HCT116 (cell line): ENCODE data around the gene MCF2L. TPM values are rescaled to one million over a fixed set of nuclear protein-coding genes. Genes with fewer than 3 reads are reported as not detected.

ENCODE experiments used
- ATAC-seq: fragments of 200-7000 bp; cut with Tn5 transposase; 2 replicates; pipeline ENCODE4 v1.9.1; 2020; ENCODE audit warnings: mild to moderate bottlenecking, moderate library complexity
- BruUV-seq: library from RNA; stranded (reverse); fragments of 400-500 nt; replicated peaks from 2 replicates; lab custom pipeline; 2021; lab: Mats Ljungman, UMichigan
- CTCF ChIA-PET: fragments of 300-600 bp; sonication (Branson Sonifier 250); formaldehyde crosslinking; loops from one replicate; lab custom pipeline; 2021; ENCODE audit warnings: antibody characterized with exemption; lab: Charles Lee
- POLR2A ChIA-PET: fragments of 300-600, 350-600 bp; sonication (Branson Sonifier 250); formaldehyde crosslinking; loops from one replicate; lab custom pipeline; 2021; ENCODE audit warnings: antibody characterized with exemption; lab: Charles Lee
- RAD21 ChIA-PET, 2 experiments: fragments of 300-600 bp; sonication (Branson Sonifier 250); formaldehyde crosslinking; loops; one replicate each; lab custom pipeline; 2023; ENCODE audit warnings: low total read pairs in 2 of 2; ENCODE audit not compliant: uncharacterized antibody in 2 of 2, unreplicated experiment in 2 of 2, low non-redundant PET in 1 of 2; lab: Charles Lee
- DNase-seq: peaks from one replicate; pipeline ENCODE4 v3.0.0-alpha.2; 2010; ENCODE audit warnings: low read depth, low spot score
- H2AFZ ChIP-seq: fragments of 200-600 bp; shearing (Covaris generic), sonication (generic); 2 replicates; pipeline ENCODE4 v1.6.1; 2017; ENCODE audit warnings: low read depth, mixed run types, mixed read lengths, antibody characterized with exemption, low read length; ENCODE audit not compliant: poor library complexity, severe bottlenecking
- H3K27ac ChIP-seq: 2 replicates; pipeline ENCODE4 v1.5.1; 2012; ENCODE audit warnings: low read depth, low read length
- H3K27me3 ChIP-seq: fragments of 200-600 bp; sonication (generic); 2 replicates; pipeline ENCODE4 v1.6.1; 2016; ENCODE audit warnings: mixed run types, low read length, mixed read lengths; ENCODE audit not compliant: insufficient read depth
- H3K36me3 ChIP-seq, 2 experiments: fragments of 200-500 bp in 1 of 2; fragments of 200-600 bp in 1 of 2; sonication (Bioruptor generic) in 1 of 2; sonication (generic) in 1 of 2; 2 replicates each; pipeline versions ENCODE4 v1.5.1 to v1.6.1; 2014 to 2016; ENCODE audit warnings: low read length in 2 of 2, inconsistent platforms in 1 of 2, mixed read lengths in 1 of 2, mixed run types in 1 of 2; ENCODE audit not compliant: insufficient read depth in 2 of 2, control insufficient read depth in 1 of 2
- H3K4me1 ChIP-seq, 2 experiments: fragments of 200-600 bp in 1 of 2; sonication (generic) in 1 of 2; 2 replicates each; pipeline versions ENCODE4 v1.5.1 to v1.6.1; 2012 to 2017; ENCODE audit warnings: low read length in 2 of 2, inconsistent platforms in 1 of 2, mild to moderate bottlenecking in 1 of 2, mixed read lengths in 1 of 2, mixed run types in 1 of 2, moderate library complexity in 1 of 2; ENCODE audit not compliant: insufficient read depth in 2 of 2, control insufficient read depth in 1 of 2
- H3K4me2 ChIP-seq: fragments of 200-600 bp; sonication (generic); 2 replicates; pipeline ENCODE4 v1.6.1; 2017; ENCODE audit warnings: mixed run types, low read length, mixed read lengths
- H3K4me3 ChIP-seq, 2 experiments: fragments of 200-600 bp in 1 of 2; sonication (generic) in 1 of 2; replicated peaks in 1 of 2; 2 replicates each; pipeline ENCODE4 v1.5.1; 2011 to 2016; ENCODE audit warnings: low read length in 2 of 2, control low read depth in 1 of 2, low read depth in 1 of 2, mild to moderate bottlenecking in 1 of 2, mixed read lengths in 1 of 2, mixed run types in 1 of 2
- H3K79me2 ChIP-seq: fragments of 200-600 bp; sonication (generic); 2 replicates; pipeline ENCODE4 v1.6.1; 2017; ENCODE audit warnings: mild to moderate bottlenecking, mixed run types, low read length, moderate library complexity, mixed read lengths; ENCODE audit not compliant: insufficient read depth
- H3K9ac ChIP-seq: fragments of 200-600 bp; sonication (generic); 2 replicates; pipeline ENCODE4 v1.6.1; 2016; ENCODE audit warnings: low read length, mixed read lengths
- H3K9me2 ChIP-seq: fragments of 200-600 bp; sonication (generic), shearing (Covaris generic); 2 replicates; pipeline ENCODE4 v1.6.1; 2017; ENCODE audit warnings: mixed run types, mild to moderate bottlenecking, moderate library complexity; ENCODE audit not compliant: insufficient read depth
- H3K9me3 ChIP-seq, 2 experiments: fragments of 200-500 bp in 1 of 2; fragments of 200-600 bp in 1 of 2; sonication (Bioruptor generic) in 1 of 2; sonication (generic) in 1 of 2; 2 replicates each; pipeline ENCODE4 v1.6.1; 2014 to 2017; ENCODE audit warnings: low read length in 2 of 2, mixed read lengths in 2 of 2, inconsistent platforms in 1 of 2, low read depth in 1 of 2, mild to moderate bottlenecking in 1 of 2, mixed run types in 1 of 2, moderate library complexity in 1 of 2; ENCODE audit not compliant: control insufficient read depth in 1 of 2, insufficient read depth in 1 of 2
- H4K20me1 ChIP-seq: fragments of 200-600 bp; sonication (generic), shearing (Covaris generic); 2 replicates; pipeline ENCODE4 v1.6.1; 2017; ENCODE audit warnings: mixed run types, mild to moderate bottlenecking, moderate library complexity; ENCODE audit not compliant: insufficient read depth
- CEBPB ChIP-seq: IDR thresholded peaks from 2 replicates; pipeline ENCODE4 v1.6.1; 2012; ENCODE audit warnings: low read depth
- EGR1 ChIP-seq: IDR thresholded peaks from 2 replicates; pipeline ENCODE4 v1.6.1; 2012; ENCODE audit warnings: low read depth
- EZH2 ChIP-seq: fragments of 200-600 bp; sonication (generic); IDR thresholded peaks from 2 replicates; pipeline ENCODE4 v1.6.1; 2017; ENCODE audit warnings: antibody characterized with exemption, mixed run types
- EZH2phosphoT487 ChIP-seq: fragments of 200-600 bp; IDR thresholded peaks from 2 replicates; pipeline ENCODE4 v1.6.1; 2018; ENCODE audit warnings: antibody characterized with exemption, borderline replicate concordance
- POLR2AphosphoS5 ChIP-seq: IDR thresholded peaks from 2 replicates; pipeline ENCODE4 v1.6.1; 2011; ENCODE audit warnings: mild to moderate bottlenecking, low read depth, low read length, moderate library complexity
- RAD21 ChIP-seq: IDR thresholded peaks from 2 replicates; pipeline ENCODE4 v1.6.1; 2012; ENCODE audit warnings: low read depth, mild to moderate bottlenecking
- SRF ChIP-seq: IDR thresholded peaks from 2 replicates; pipeline ENCODE4 v1.6.1; 2012; ENCODE audit warnings: low read depth
- TCF7L2 ChIP-seq: IDR thresholded peaks from 2 replicates; pipeline ENCODE4 v1.7.0; 2011; ENCODE audit warnings: borderline replicate concordance, inconsistent platforms; ENCODE audit not compliant: insufficient read depth, insufficient read length; ENCODE audit errors: extremely low read depth
- ZNF274 ChIP-seq: fragments of 200-500 bp; sonication (Bioruptor generic); IDR thresholded peaks from 2 replicates; pipeline ENCODE4 v1.6.1; 2014; ENCODE audit warnings: mild to moderate bottlenecking, low read depth, low read length, inconsistent platforms
- intact Hi-C: fragments of 100-400 bp; cut with micrococcal nuclease; formaldehyde crosslinking; loops from 2 replicates; pipeline ENCODE4 v1.10.0; 2022
- total RNA-seq: library from RNA; stranded (reverse); gene quantifications from one replicate; pipeline ENCODE4 v1.2.1, GENCODE V29; 2021; ENCODE audit not compliant: unreplicated experiment
- TF ChIP-seq, protein P1 (sequence below): IDR thresholded peaks from 2 replicates; pipeline ENCODE4 v1.6.1; 2011; ENCODE audit warnings: mild to moderate bottlenecking, low read length, moderate library complexity; ENCODE audit not compliant: insufficient replicate concordance; ENCODE audit errors: extremely low read depth
- TF ChIP-seq, protein P2 (sequence below): IDR thresholded peaks from 2 replicates; pipeline ENCODE4 v1.6.1; 2012
- TF ChIP-seq, protein P3 (sequence below): IDR thresholded peaks from 2 replicates; pipeline ENCODE4 v1.6.1; 2012; ENCODE audit warnings: low read depth
- TF ChIP-seq, protein P4 (sequence below): IDR thresholded peaks from 2 replicates; pipeline ENCODE4 v1.6.1; 2012

MCF2L gene
- total RNA-seq, 1 experiment from 2014 or later, result 19.3 TPM

DNA sequence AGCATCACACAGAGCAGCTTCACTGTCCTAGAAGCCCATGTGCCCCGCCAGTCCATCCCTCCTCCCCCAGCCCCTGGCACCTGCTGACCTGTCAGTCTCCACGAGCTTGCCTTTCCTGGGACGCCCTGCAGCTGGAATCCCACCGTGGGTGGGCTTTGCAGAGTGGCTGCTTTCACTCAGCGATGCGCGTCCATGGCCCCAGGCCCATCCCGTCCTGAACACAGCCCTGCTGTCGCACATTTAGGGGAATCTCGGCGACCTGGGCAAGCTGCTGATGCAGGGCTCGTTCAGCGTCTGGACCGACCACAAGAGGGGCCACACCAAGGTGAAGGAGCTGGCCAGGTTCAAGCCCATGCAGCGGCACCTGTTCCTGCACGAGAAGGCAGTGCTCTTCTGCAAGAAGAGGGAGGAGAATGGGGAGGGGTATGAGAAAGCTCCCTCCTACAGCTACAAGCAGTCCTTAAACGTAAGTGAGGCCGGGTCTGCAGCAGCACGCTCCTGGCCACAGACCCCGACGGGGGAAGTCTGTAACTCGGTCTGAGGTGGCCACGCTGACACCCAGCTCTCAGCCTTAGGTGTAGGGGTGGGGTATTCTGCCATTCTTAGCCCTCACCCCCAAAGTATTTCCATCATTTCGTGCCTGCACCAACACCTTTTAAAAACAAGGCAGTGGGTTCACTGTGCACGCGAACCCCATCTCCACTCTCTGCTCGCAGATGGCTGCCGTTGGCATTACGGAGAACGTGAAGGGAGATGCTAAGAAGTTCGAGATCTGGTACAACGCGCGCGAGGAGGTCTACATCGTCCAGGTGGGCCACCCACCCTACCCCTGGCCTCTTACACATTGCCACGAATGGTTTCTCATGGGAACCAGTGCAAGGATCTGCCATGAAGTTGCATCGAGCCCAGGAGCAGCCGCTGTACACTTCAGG is 118.2 kb downstream of the MCF2L start:
- H3K9ac ChIP-seq, result no peak overlapping the region
- H3K36me3 ChIP-seq, result no peaks in the 10 kb centered on the region
- peaks cover 7 to 11% of the 10 kb centered on the region in 2 experiments; a peak in 3 of 4 replicates for H3K4me1 ChIP-seq
- no peak overlapping the region for H3K27ac ChIP-seq
- no peaks in the 10 kb centered on the region for H3K9me2 ChIP-seq
- ChIA-PET CTCF (no interaction called here), RAD21 (no interaction called here), POLR2A (no interaction called here)
- no peak overlapping the region for H2AFZ ChIP-seq
- no peaks in the 10 kb centered on the region for H4K20me1 ChIP-seq
- ATAC-seq (no peak), DNase-seq (no peak)
- H3K9me3 ChIP-seq, result no peaks in the 10 kb centered on the region
- BruUV-seq, result no TSS peak
- no peaks in the 10 kb centered on the region for H3K27me3 ChIP-seq
- no peak overlapping the region for H3K4me3 ChIP-seq
- H3K79me2 ChIP-seq, result no peaks in the 10 kb centered on the region
- TF ChIP-seq TCF7L2 (no peak), POLR2AphosphoS5 (no peak), EGR1 (no peak), EZH2phosphoT487 (no peak), SRF (no peak), CEBPB (no peak), EZH2 (no peak), RAD21 (no peak), ZNF274 (no peak)
- TF ChIP-seq, protein P1, sequence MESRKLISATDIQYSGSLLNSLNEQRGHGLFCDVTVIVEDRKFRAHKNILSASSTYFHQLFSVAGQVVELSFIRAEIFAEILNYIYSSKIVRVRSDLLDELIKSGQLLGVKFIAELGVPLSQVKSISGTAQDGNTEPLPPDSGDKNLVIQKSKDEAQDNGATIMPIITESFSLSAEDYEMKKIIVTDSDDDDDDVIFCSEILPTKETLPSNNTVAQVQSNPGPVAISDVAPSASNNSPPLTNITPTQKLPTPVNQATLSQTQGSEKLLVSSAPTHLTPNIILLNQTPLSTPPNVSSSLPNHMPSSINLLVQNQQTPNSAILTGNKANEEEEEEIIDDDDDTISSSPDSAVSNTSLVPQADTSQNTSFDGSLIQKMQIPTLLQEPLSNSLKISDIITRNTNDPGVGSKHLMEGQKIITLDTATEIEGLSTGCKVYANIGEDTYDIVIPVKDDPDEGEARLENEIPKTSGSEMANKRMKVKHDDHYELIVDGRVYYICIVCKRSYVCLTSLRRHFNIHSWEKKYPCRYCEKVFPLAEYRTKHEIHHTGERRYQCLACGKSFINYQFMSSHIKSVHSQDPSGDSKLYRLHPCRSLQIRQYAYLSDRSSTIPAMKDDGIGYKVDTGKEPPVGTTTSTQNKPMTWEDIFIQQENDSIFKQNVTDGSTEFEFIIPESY, result no peak
- TF ChIP-seq, protein P2, sequence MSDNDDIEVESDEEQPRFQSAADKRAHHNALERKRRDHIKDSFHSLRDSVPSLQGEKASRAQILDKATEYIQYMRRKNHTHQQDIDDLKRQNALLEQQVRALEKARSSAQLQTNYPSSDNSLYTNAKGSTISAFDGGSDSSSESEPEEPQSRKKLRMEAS, result no peak
- TF ChIP-seq, protein P3, sequence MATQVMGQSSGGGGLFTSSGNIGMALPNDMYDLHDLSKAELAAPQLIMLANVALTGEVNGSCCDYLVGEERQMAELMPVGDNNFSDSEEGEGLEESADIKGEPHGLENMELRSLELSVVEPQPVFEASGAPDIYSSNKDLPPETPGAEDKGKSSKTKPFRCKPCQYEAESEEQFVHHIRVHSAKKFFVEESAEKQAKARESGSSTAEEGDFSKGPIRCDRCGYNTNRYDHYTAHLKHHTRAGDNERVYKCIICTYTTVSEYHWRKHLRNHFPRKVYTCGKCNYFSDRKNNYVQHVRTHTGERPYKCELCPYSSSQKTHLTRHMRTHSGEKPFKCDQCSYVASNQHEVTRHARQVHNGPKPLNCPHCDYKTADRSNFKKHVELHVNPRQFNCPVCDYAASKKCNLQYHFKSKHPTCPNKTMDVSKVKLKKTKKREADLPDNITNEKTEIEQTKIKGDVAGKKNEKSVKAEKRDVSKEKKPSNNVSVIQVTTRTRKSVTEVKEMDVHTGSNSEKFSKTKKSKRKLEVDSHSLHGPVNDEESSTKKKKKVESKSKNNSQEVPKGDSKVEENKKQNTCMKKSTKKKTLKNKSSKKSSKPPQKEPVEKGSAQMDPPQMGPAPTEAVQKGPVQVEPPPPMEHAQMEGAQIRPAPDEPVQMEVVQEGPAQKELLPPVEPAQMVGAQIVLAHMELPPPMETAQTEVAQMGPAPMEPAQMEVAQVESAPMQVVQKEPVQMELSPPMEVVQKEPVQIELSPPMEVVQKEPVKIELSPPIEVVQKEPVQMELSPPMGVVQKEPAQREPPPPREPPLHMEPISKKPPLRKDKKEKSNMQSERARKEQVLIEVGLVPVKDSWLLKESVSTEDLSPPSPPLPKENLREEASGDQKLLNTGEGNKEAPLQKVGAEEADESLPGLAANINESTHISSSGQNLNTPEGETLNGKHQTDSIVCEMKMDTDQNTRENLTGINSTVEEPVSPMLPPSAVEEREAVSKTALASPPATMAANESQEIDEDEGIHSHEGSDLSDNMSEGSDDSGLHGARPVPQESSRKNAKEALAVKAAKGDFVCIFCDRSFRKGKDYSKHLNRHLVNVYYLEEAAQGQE, result no peak
- TF ChIP-seq, protein P4, sequence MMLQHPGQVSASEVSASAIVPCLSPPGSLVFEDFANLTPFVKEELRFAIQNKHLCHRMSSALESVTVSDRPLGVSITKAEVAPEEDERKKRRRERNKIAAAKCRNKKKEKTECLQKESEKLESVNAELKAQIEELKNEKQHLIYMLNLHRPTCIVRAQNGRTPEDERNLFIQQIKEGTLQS, result no peak
- intact Hi-C loops, result loop anchor here (10.0 kb wide), 1 partner anchor 68 kb away; the partner anchor contains the start of gene PROZ
- no peak overlapping the region for H3K4me2 ChIP-seq
